Skin of body (tissue), 2 donors: ENCODE results near the gene CNTF. TPM values are rescaled to one million over a fixed set of nuclear protein-coding genes. Genes with fewer than 3 reads are reported as not detected.

ENCODE experiments used
- DNase-seq: peaks from one replicate; lab custom pipeline; 2025; lab: John Stamatoyannopoulos, UW
- total RNA-seq: library from RNA; depleted of rRNA; stranded (reverse); fragments of >200 nt; gene quantifications from one replicate; pipeline ENCODE4 v1.2.3, GENCODE V29; 2014

The CNTF gene
- total RNA-seq, 1 donor from 2014 or later = 1.1 TPM

- DNase-seq = no peak
These were observed 15.3 kb upstream of the CNTF start for GRCh38 chr11:58606930-58607714.

GRCh38 chr11:58608331-58608730 lies 14.1 kb upstream of the CNTF start:
- no peak for DNase-seq

- no peak for DNase-seq
These were observed 12.7 kb upstream of the CNTF start for GRCh38 chr11:58609723-58610122.

- DNase-seq = no peak
These were observed 9.2 kb upstream of the CNTF start for GRCh38 chr11:58613228-58613627.

- no peak for DNase-seq
These were observed 6.9 kb upstream of the CNTF start for GRCh38 chr11:58615559-58615958.

- DNase-seq = no peak
These were observed 5.9 kb upstream of the CNTF start for GRCh38 chr11:58616594-58616993.

- DNase-seq = no peak
These were observed 4.4 kb upstream of the CNTF start for GRCh38 chr11:58617976-58618557.

- DNase-seq = no peak
These were observed 741 bp upstream of the CNTF start for GRCh38 chr11:58621586-58622262.

GRCh38 chr11:58625086-58625485 lies 2.6 kb downstream of the CNTF start:
- no peak for DNase-seq

GRCh38 chr11:58625826-58626460 lies 3.5 kb downstream of the CNTF start:
- no peak for DNase-seq

GRCh38 chr11:58626934-58627483 lies 4.5 kb downstream of the CNTF start:
- DNase-seq = no peak

GRCh38 chr11:58628446-58628845 lies 6.0 kb downstream of the CNTF start:
- DNase-seq = no peak

GRCh38 chr11:58629857-58630256 lies 7.4 kb downstream of the CNTF start:
- DNase-seq = peak; percentile 2

- DNase-seq = no peak
These were observed 8.9 kb downstream of the CNTF start for GRCh38 chr11:58631378-58631777.

- DNase-seq = no peak
These were observed 10.0 kb downstream of the CNTF start for GRCh38 chr11:58632510-58632909.

GRCh38 chr11:58636587-58636986 lies 14.1 kb downstream of the CNTF start:
- DNase-seq = no peak

- DNase-seq = no peak
These were observed 14.9 kb downstream of the CNTF start for GRCh38 chr11:58637371-58637770.

GRCh38 chr11:58639103-58639502 lies 16.6 kb downstream of the CNTF start:
- no peak for DNase-seq

GRCh38 chr11:58639669-58640068 lies 17.2 kb downstream of the CNTF start:
- DNase-seq = no peak

GRCh38 chr11:58640386-58641023 lies 18.0 kb downstream of the CNTF start:
- DNase-seq = no peak

- DNase-seq = no peak
These were observed 18.9 kb downstream of the CNTF start for GRCh38 chr11:58641341-58641740.
